WTC11 (cell line): Measurements from ENCODE around the gene PTPRC. TPM values are rescaled to one million over a fixed set of nuclear protein-coding genes. Genes with fewer than 3 reads are reported as not detected.

Experiments used
- ATAC-seq: fragments of 200-7000 bp; cut with Tn5 transposase; 2 replicates; pipeline ENCODE4 v1.10.0; 2021; ENCODE audit warnings: mild to moderate bottlenecking, moderate library complexity
- CTCF ChIA-PET: fragments of 300-600 bp; sonication (Branson Sonifier 250); formaldehyde crosslinking; loops from one replicate; lab custom pipeline; 2021; ENCODE audit warnings: antibody characterized with exemption; lab: Charles Lee
- POLR2A ChIA-PET: fragments of 350-600 bp; sonication (Branson Sonifier 250); formaldehyde crosslinking; loops from one replicate; lab custom pipeline; 2021; ENCODE audit warnings: antibody characterized with exemption; lab: Charles Lee
- DNase-seq: peaks from one replicate; pipeline ENCODE4 v3.0.0; 2021; ENCODE audit warnings: low spot score
- H3K27ac Mint-ChIP-seq: 2 replicates; pipeline ENCODE4 v1.8.0; 2021; ENCODE audit warnings: mixed read lengths
- H3K27me3 Mint-ChIP-seq: 2 replicates; pipeline ENCODE4 v1.8.0; 2021; ENCODE audit warnings: low read depth, mild to moderate bottlenecking, moderate library complexity, mixed read lengths
- H3K36me3 Mint-ChIP-seq: 2 replicates; pipeline ENCODE4 v1.8.0; 2021; ENCODE audit warnings: mixed read lengths
- H3K4me1 Mint-ChIP-seq: 2 replicates; pipeline ENCODE4 v1.8.0; 2022; ENCODE audit warnings: mixed read lengths
- H3K4me3 Mint-ChIP-seq: 2 replicates; pipeline ENCODE4 v1.8.0; 2021; ENCODE audit warnings: mild to moderate bottlenecking, moderate library complexity, mixed read lengths
- H3K9me3 Mint-ChIP-seq: 2 replicates; pipeline ENCODE4 v1.8.0; 2021; ENCODE audit warnings: mixed read lengths
- ATF6 ChIP-seq: sonication (generic); formaldehyde crosslinking; IDR thresholded peaks from 2 replicates; pipeline ENCODE4 v1.8.1; 2023; ENCODE audit warnings: mild to moderate bottlenecking, missing genetic modification reagents
- ERG ChIP-seq: fragments of 250-450 bp; sonication (Bioruptor Pico); IDR thresholded peaks from 2 replicates; pipeline ENCODE4 v1.8.0; 2021; ENCODE audit warnings: mild to moderate bottlenecking
- FOXK1 ChIP-seq: sonication (generic); formaldehyde crosslinking; IDR thresholded peaks from 2 replicates; pipeline ENCODE4 v1.8.0; 2022; ENCODE audit warnings: mild to moderate bottlenecking, moderate library complexity, missing genetic modification reagents
- FOXP1 ChIP-seq: sonication (generic); formaldehyde crosslinking; IDR thresholded peaks from 2 replicates; pipeline ENCODE4 v1.8.0; 2022; ENCODE audit warnings: missing genetic modification reagents, mild to moderate bottlenecking, moderate library complexity, borderline replicate concordance
- KAT7 ChIP-seq: sonication (generic); formaldehyde crosslinking; IDR thresholded peaks from 2 replicates; pipeline ENCODE4 v1.8.1; 2023; ENCODE audit warnings: missing genetic modification reagents, mild to moderate bottlenecking, borderline replicate concordance
- MYBL2 ChIP-seq: sonication (generic); formaldehyde crosslinking; IDR thresholded peaks from 2 replicates; pipeline ENCODE4 v1.8.1; 2023; ENCODE audit warnings: mild to moderate bottlenecking, moderate library complexity, missing genetic modification reagents
- NFATC4 ChIP-seq: fragments of 250-450 bp; sonication (Bioruptor Pico); IDR thresholded peaks from 2 replicates; pipeline ENCODE4 v1.9.0; 2021; ENCODE audit warnings: mild to moderate bottlenecking
- SMAD3 ChIP-seq: sonication (generic); formaldehyde crosslinking; IDR thresholded peaks from 2 replicates; pipeline ENCODE4 v1.8.0; 2022; ENCODE audit warnings: missing genetic modification reagents, mild to moderate bottlenecking, borderline replicate concordance
- SMAD4 ChIP-seq: sonication (generic); formaldehyde crosslinking; IDR thresholded peaks from 2 replicates; pipeline ENCODE4 v1.8.0; 2022; ENCODE audit warnings: mild to moderate bottlenecking, missing genetic modification reagents
- TCF7 ChIP-seq: sonication (generic); formaldehyde crosslinking; IDR thresholded peaks from 2 replicates; pipeline ENCODE4 v1.8.0; 2022; ENCODE audit warnings: mild to moderate bottlenecking, low read depth, missing genetic modification reagents, moderate library complexity
- ZNF138 ChIP-seq: sonication (generic); formaldehyde crosslinking; conservative IDR thresholded peaks from 2 replicates; pipeline ENCODE4 v1.8.1; 2022; ENCODE audit warnings: mild to moderate bottlenecking, moderate library complexity, missing genetic modification reagents
- ZNF219 ChIP-seq: sonication (generic); formaldehyde crosslinking; IDR thresholded peaks from 2 replicates; pipeline ENCODE4 v1.8.0; 2023; ENCODE audit warnings: missing genetic modification reagents, mild to moderate bottlenecking, borderline replicate concordance
- ZNF416 ChIP-seq: fragments of 250-450 bp; sonication (Bioruptor Pico); IDR thresholded peaks from 2 replicates; pipeline ENCODE4 v1.9.0; 2021; ENCODE audit warnings: mild to moderate bottlenecking, inconsistent platforms
- ZNF425 ChIP-seq: fragments of 250-450 bp; sonication (Bioruptor Pico); conservative IDR thresholded peaks from 2 replicates; pipeline ENCODE4 v1.9.0; 2021; ENCODE audit warnings: mild to moderate bottlenecking
- ZNF671 ChIP-seq: fragments of 250-450 bp; sonication (Bioruptor Pico); IDR thresholded peaks from 2 replicates; pipeline ENCODE4 v1.8.0; 2021; ENCODE audit warnings: mild to moderate bottlenecking
- total RNA-seq: library from RNA; stranded (reverse); gene quantifications from 3 replicates; pipeline ENCODE4 v1.2.3, GENCODE V29; 2021
- TF ChIP-seq, protein P1 (sequence below): fragments of 250-450 bp; sonication (Bioruptor Pico); IDR thresholded peaks from 2 replicates; pipeline ENCODE4 v1.9.0; 2021; ENCODE audit warnings: mild to moderate bottlenecking, borderline replicate concordance
- TF ChIP-seq, protein P2 (sequence below): sonication (generic); formaldehyde crosslinking; IDR thresholded peaks from 2 replicates; pipeline ENCODE4 v1.8.1; 2023; ENCODE audit warnings: mild to moderate bottlenecking, missing genetic modification reagents

The PTPRC gene
- total RNA-seq, 1 experiment from 2014 or later, result 1.4 TPM

DNA sequence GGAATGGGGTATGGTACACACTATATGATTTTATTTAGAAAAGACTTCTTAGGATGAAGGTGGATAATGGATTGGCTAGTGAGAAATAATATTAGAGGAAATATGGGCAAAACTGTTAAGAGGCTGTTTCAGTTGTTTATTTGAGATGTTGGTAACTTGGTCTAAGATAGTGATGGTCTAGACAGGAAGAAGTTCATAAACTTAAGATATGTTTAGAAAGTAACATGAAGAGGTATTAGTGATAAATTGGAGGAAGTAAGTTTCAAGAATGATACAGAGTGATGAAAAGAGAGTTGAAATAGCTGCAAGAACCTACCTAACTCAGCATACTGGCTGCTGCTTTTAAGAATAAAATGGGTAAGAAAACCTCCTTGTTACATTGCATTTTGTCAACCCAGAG, 9.2 kb upstream of the PTPRC start (continued):
- TF ChIP-seq ZNF425 (CRISPR knock-in tag), result no peak
- TF ChIP-seq ZNF671 (CRISPR knock-in tag), result no peak

GRCh38 chr1:198630863-198631262, 8.0 kb upstream of the PTPRC start:
- no peak for ATAC-seq

DNA sequence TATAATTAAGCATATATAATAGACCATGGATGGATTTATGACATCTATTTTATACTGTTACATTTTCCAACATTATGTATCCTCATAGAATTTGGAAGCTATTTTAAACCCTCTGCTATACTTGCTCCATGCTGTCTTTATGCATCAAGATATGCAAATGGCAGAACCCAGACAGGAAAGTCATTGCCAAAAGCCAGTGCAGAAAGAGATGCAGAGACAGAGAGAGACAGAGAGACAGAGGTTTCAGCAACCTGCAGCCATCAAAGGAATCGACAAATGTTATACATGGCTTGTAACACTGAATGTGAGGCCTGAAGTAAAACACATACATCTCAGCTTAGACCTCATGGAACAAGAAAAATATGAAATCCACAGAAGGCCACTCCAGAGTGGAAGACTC, 7.5 kb upstream of the PTPRC start:
- Mint-ChIP-seq H3K4me3 (no peak overlapping the region), H3K9me3 (peaks cover 16% of the 10 kb centered on the region), H3K36me3 (no peaks in the 10 kb centered on the region), H3K27me3 (no peaks in the 10 kb centered on the region), H3K27ac (no peak overlapping the region), H3K4me1 (no peaks in the 10 kb centered on the region)
- no peak for TF ChIP-seq FOXK1 (CRISPR knock-in tag)
- TF ChIP-seq, protein P1, sequence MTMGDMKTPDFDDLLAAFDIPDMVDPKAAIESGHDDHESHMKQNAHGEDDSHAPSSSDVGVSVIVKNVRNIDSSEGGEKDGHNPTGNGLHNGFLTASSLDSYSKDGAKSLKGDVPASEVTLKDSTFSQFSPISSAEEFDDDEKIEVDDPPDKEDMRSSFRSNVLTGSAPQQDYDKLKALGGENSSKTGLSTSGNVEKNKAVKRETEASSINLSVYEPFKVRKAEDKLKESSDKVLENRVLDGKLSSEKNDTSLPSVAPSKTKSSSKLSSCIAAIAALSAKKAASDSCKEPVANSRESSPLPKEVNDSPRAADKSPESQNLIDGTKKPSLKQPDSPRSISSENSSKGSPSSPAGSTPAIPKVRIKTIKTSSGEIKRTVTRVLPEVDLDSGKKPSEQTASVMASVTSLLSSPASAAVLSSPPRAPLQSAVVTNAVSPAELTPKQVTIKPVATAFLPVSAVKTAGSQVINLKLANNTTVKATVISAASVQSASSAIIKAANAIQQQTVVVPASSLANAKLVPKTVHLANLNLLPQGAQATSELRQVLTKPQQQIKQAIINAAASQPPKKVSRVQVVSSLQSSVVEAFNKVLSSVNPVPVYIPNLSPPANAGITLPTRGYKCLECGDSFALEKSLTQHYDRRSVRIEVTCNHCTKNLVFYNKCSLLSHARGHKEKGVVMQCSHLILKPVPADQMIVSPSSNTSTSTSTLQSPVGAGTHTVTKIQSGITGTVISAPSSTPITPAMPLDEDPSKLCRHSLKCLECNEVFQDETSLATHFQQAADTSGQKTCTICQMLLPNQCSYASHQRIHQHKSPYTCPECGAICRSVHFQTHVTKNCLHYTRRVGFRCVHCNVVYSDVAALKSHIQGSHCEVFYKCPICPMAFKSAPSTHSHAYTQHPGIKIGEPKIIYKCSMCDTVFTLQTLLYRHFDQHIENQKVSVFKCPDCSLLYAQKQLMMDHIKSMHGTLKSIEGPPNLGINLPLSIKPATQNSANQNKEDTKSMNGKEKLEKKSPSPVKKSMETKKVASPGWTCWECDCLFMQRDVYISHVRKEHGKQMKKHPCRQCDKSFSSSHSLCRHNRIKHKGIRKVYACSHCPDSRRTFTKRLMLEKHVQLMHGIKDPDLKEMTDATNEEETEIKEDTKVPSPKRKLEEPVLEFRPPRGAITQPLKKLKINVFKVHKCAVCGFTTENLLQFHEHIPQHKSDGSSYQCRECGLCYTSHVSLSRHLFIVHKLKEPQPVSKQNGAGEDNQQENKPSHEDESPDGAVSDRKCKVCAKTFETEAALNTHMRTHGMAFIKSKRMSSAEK, result no peak
- no peak for TF ChIP-seq ATF6
- TF ChIP-seq, protein P2, sequence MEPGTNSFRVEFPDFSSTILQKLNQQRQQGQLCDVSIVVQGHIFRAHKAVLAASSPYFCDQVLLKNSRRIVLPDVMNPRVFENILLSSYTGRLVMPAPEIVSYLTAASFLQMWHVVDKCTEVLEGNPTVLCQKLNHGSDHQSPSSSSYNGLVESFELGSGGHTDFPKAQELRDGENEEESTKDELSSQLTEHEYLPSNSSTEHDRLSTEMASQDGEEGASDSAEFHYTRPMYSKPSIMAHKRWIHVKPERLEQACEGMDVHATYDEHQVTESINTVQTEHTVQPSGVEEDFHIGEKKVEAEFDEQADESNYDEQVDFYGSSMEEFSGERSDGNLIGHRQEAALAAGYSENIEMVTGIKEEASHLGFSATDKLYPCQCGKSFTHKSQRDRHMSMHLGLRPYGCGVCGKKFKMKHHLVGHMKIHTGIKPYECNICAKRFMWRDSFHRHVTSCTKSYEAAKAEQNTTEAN (CRISPR knock-in tag), result no peak
- TF ChIP-seq ZNF219, result no peak
- TF ChIP-seq MYBL2, result no peak
- no peak for TF ChIP-seq SMAD4 (CRISPR knock-in tag)
- no peak for TF ChIP-seq ZNF416 (CRISPR knock-in tag)
- no peak for TF ChIP-seq FOXP1 (CRISPR knock-in tag)
- TF ChIP-seq ZNF425 (CRISPR knock-in tag), result no peak
- no peak for TF ChIP-seq KAT7 (CRISPR knock-in tag)
- no peak for TF ChIP-seq SMAD3 (CRISPR knock-in tag)
- no peak for TF ChIP-seq NFATC4
- no peak for TF ChIP-seq ERG (CRISPR knock-in tag)
- TF ChIP-seq TCF7 (CRISPR knock-in tag), result no peak
- no peak for TF ChIP-seq ZNF138
- no peak for ATAC-seq
- ChIA-PET POLR2A (no interaction called here), CTCF (no interaction called here)
- no peak for DNase-seq

More at GRCh38 chr1:198630863-198631262, 8.0 kb upstream of the PTPRC start:
- H3K27me3 Mint-ChIP-seq, result no peaks in the 10 kb centered on the region
- peaks cover 16% of the 10 kb centered on the region for H3K9me3 Mint-ChIP-seq
- ChIA-PET POLR2A (no interaction called here), CTCF (no interaction called here)
- no peak for DNase-seq
- no peak overlapping the region for H3K27ac Mint-ChIP-seq
- H3K36me3 Mint-ChIP-seq, result no peaks in the 10 kb centered on the region
- no peak overlapping the region for H3K4me3 Mint-ChIP-seq
- no peak for TF ChIP-seq ZNF671 (CRISPR knock-in tag)
- H3K4me1 Mint-ChIP-seq, result no peaks in the 10 kb centered on the region
